AG04450 (cell line): ENCODE results near the gene FAM107B. TPM values are rescaled to one million over a fixed set of nuclear protein-coding genes. Genes with fewer than 3 reads are reported as not detected.

Experiments
- CTCF ChIA-PET: fragments of 300-600, 350-600 bp; formaldehyde crosslinking; extraction: SDS; loops from one replicate; lab custom pipeline; 2022; ENCODE audit warnings: antibody characterized with exemption, inconsistent platforms; lab: Charles Lee
- POLR2A ChIA-PET: fragments of 350-600 bp; formaldehyde crosslinking; extraction: SDS; loops from one replicate; lab custom pipeline; 2021; ENCODE audit warnings: antibody characterized with exemption, inconsistent platforms; lab: Yijun Ruan, JAX
- DNase-seq: peaks from one replicate; pipeline ENCODE4 v3.0.0-alpha.2; 2011; ENCODE audit warnings: low read depth, low spot score
- H3K27ac ChIP-seq: one replicate; pipeline ENCODE4 v1.5.1; 2012; ENCODE audit warnings: low read depth, low read length, control low read depth
- H3K27me3 ChIP-seq: one replicate; pipeline ENCODE4 v1.6.0; 2012; ENCODE audit warnings: low read length; ENCODE audit not compliant: control insufficient read depth, insufficient read depth
- H3K4me3 ChIP-seq: 2 replicates; pipeline ENCODE4 v1.5.1; 2011; ENCODE audit warnings: mild to moderate bottlenecking, low read depth, low read length, control low read depth
- H3K9me3 ChIP-seq: 2 replicates; pipeline ENCODE4 v1.5.1; 2012; ENCODE audit warnings: low read length; ENCODE audit not compliant: control insufficient read depth, insufficient read depth
- polyA plus RNA-seq: library from polyadenylated mRNA; depleted of rRNA; stranded (reverse); fragments of >200 nt; gene quantifications from 2 replicates; pipeline ENCODE4 v1.2.3, GENCODE V29; 2011
- TF ChIP-seq, protein P1 (sequence below): IDR thresholded peaks from 2 replicates; pipeline ENCODE4 v1.5.1; 2011; ENCODE audit warnings: low read depth, low read length, control low read depth, inconsistent platforms

Gene FAM107B
- polyA plus RNA-seq, 1 experiment: 41.4 TPM

DNA sequence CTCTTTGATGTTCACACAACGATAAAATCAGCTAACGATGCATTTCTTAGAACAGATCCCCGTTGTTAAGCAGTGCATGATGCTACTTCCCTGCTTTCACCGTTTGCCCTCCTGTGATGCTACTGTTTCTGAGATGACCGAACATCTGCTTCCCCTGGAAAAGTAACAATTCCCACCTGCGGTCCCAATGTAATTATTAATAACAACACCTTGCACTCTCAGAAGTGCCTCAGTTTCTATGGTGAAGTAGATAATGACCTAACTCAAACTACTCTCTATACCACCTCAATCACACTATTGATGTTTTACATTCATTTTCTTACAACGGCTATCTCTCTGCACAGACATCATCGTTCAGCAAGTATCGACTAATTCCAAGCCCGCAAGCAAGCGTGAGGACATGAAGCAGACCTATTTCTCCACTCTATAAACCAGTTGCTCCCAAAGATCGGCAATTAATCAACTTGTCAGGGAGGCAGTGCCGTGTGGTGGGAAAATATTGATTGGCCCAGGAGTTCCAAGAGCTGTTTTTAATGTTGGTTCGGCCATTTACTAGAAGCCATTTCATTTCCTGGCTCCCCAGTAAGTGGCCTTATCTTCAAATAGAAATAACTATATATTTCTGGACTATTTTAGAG is 42.7 kb downstream of the FAM107B start:
- no peak for DNase-seq

DNA sequence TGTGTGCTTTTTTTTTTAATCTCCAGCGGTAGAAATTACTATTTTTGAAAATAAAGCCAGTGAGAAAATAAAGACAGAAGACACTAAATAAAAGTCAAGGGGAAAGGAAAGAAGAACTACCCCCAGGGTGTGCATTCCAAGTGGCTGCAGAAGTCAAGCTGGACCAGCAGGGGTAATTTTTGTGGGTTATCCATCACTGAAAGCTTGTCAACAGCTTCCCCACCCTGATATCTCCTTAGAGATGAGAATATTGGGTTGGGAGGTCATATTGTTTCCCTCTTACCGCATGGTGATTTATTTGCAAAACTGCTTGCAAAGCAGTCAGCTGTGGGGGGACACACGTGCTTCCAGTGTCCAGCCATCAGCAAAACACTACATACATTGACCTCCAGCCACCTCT is 46.4 kb downstream of the FAM107B start:
- TF ChIP-seq, protein P1, sequence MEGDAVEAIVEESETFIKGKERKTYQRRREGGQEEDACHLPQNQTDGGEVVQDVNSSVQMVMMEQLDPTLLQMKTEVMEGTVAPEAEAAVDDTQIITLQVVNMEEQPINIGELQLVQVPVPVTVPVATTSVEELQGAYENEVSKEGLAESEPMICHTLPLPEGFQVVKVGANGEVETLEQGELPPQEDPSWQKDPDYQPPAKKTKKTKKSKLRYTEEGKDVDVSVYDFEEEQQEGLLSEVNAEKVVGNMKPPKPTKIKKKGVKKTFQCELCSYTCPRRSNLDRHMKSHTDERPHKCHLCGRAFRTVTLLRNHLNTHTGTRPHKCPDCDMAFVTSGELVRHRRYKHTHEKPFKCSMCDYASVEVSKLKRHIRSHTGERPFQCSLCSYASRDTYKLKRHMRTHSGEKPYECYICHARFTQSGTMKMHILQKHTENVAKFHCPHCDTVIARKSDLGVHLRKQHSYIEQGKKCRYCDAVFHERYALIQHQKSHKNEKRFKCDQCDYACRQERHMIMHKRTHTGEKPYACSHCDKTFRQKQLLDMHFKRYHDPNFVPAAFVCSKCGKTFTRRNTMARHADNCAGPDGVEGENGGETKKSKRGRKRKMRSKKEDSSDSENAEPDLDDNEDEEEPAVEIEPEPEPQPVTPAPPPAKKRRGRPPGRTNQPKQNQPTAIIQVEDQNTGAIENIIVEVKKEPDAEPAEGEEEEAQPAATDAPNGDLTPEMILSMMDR: no peak
- peaks cover 3% of the 10 kb centered on the region; the same call in 1 of the 2 replicates for H3K9me3 ChIP-seq
- POLR2A ChIA-PET: no interaction called here
- no peak for DNase-seq
- CTCF ChIA-PET: no interaction called here
- H3K27ac ChIP-seq: no peak overlapping the region
- H3K27me3 ChIP-seq: peaks cover 13% of the 10 kb centered on the region
- no peak overlapping the region for H3K4me3 ChIP-seq

More for the DNA sequence above, 42.7 kb downstream of the FAM107B start:
- no peak overlapping the region for H3K27ac ChIP-seq
- ChIA-PET CTCF (no interaction called here), POLR2A (no interaction called here)
- peaks cover 4% of the 10 kb centered on the region for H3K27me3 ChIP-seq
- no peak overlapping the region for H3K4me3 ChIP-seq
- H3K9me3 ChIP-seq: peaks cover 3% of the 10 kb centered on the region; the same call in 1 of the 2 replicates
- TF ChIP-seq, protein P1: no peak

DNA sequence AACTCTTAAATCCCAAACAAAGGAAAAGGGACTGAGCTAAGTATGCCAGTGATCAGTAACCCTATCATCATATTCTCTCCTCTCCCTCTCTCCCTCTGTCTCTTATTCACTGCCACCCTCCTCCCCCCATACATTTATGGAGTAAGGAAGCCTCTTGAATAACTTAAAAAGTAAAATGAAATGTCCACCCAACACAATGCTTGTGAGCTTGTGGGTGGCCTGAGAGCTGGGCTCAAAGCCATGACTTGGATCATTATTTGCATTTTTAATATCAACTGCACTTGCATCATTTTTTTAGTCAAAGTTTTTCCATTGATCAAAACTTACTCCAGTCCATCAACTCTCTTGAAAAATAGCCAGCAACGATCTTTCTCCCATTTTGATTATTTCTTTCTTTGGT is 46.8 kb downstream of the FAM107B start:
- ChIA-PET POLR2A (no interaction called here), CTCF (no interaction called here)
- peaks cover 3% of the 10 kb centered on the region; the same call in 1 of the 2 replicates for H3K9me3 ChIP-seq
- H3K4me3 ChIP-seq: no peak overlapping the region
- TF ChIP-seq, protein P1: no peak
- DNase-seq: no peak
- H3K27ac ChIP-seq: no peak overlapping the region
- peaks cover 13% of the 10 kb centered on the region for H3K27me3 ChIP-seq

DNA sequence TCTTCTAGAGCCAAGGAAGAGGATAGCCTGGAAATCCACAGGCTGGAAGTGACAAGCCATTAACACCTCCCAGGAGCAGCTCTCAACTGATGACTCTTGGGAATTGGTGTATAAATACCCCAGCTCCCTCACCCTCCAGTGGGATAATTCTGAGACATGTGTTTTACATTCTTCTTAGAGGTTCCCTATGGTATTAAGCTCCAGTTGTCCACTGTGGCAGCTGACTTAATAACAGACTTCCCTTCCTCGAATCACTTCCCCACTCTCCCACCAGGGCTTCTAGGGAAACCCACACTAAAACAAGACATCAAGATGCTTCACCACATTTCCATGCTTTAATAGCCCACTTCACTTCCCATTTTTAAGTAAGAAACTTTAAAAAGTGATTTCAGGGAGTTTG is 47.2 kb downstream of the FAM107B start:
- TF ChIP-seq, protein P1: no peak
- peaks cover 3% of the 10 kb centered on the region; the same call in 1 of the 2 replicates for H3K9me3 ChIP-seq
- H3K4me3 ChIP-seq: no peak overlapping the region
- no peak for DNase-seq
- ChIA-PET CTCF (no interaction called here), POLR2A (no interaction called here)
- no peak overlapping the region for H3K27ac ChIP-seq
- H3K27me3 ChIP-seq: peaks cover 13% of the 10 kb centered on the region

DNA sequence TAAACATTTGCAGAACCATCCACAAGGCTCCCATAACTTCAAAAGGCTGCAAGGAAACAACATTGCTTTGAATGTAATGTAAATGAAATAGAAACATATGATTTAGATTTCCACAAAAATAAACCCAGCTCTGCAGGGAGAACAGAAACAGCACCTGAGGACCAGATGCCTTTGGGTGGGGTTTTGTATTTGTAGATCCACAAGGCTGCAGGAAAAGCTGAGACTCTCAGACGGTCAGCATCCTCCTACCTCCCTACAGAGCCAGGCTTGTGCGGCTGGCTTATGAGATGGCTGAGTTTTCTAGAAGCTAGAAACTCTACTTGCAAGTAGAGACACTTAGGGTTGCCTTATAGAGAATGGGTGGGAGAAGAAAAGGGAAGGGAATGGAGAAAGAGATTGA is 49.8 kb downstream of the FAM107B start:
- H3K4me3 ChIP-seq: no peak overlapping the region
- H3K9me3 ChIP-seq: peaks cover 3% of the 10 kb centered on the region; the same call in 1 of the 2 replicates
- no peak for DNase-seq
- TF ChIP-seq, protein P1: no peak
- H3K27ac ChIP-seq: no peak overlapping the region
- H3K27me3 ChIP-seq: peaks cover 13% of the 10 kb centered on the region
- ChIA-PET CTCF (no interaction called here), POLR2A (interaction anchor here (0.5 kb wide), 1 partner anchor 20 kb away, joined by 3 read pairs; no protein-coding TSS in a partner anchor)
